ENCODE results near the gene COX4I1.

COX4I1 gene

DNA sequence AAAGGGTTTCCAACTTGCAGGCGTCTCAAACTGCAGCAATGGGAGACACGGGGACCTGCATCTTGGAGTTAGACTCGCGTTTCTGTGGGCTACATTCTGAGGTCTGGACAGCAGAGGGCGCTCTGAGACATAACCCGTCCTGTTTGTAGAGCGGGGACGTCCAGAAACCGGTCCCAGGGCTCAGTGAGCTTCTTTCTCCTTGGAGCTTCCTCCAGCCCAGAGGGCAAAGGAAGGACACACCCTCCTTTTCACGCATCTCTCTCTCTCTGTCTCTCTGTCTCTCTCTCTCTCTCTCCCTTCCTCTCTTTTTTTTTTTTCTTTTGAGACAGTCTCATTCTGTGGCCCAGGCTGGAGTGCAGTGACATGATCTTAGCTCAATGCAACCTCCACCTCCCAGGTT, 19.8 kb downstream of the COX4I1 start:
- intact Hi-C loops (cut with DNase I) = loop anchor here (10.0 kb wide), 1 partner anchor 706 kb away; no protein-coding TSS in a partner anchor
- DNase-seq = peak; percentile 57 to 91 (median 81)

DNA sequence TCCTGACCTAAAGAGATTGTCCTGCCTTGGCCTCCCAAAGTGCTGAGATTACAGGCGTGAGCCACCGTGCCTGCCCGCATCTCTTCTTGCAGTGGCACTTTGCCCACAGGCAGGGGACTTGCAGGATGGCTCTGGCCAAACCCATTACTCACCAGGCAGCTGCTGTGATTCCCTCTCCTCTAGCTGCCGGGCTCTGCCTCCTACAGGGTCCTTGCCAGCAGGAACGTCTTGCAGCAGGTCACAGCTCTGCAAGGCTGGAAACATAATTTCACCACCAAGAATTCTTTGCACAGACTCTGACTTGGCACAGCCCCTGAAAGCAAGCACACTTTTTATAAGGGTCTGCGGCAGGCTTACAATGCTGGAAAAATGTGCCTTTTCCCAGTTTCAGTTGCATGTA, 20.3 kb downstream of the COX4I1 start:
- intact Hi-C loops (cut with DNase I) = loop anchor here (5.0 to 10.0 kb wide), 3 partner anchors 168 to 705 kb away; no protein-coding TSS in a partner anchor
- peak in 4 of 42 donors; percentile 14 to 55 (median 35) for DNase-seq

DNA sequence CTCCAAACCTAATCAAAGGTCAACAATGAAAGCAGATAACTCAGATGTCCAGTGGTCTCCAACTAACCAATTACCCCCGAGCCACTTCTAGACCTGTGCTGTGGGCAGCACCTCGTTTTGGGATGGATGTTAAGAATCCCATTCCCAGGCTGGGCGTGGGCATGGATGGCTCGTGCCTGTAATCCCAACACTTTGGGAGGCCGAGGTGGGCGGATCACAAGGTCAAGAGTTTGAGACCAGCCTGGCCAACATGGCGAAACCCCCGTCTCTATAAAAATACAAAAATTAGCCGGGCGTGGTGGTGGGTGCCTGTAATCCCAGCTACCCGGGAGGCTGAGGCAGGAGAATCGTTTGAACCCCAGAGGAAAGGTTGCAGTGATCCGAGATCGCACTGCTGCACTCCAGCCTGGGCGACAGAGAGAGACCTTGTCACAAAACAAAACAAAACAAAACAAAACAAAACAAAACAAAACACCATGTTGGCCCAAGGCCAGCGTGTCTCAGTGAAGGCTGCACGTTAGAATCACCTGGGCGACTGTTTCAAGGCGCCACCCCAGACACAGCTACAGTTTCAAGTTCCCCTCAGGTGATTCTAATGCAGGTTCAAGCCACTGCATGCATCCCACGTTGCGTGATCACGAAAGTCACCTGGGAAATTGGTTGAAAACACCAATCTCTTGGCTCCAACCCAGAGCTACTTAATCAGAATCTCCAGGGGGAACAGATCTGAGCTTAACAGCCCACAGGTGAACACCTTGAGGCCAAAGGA, 21.3 kb downstream of the COX4I1 start:
- intact Hi-C loops (cut with DNase I) = loop anchor here (5.0 kb wide), 2 partner anchors 167 to 197 kb away; no protein-coding TSS in a partner anchor
- peak in 3 of 42 donors; percentile 12 to 34 (median 17) for DNase-seq

GRCh38 chr16:85821390-85822135, 22.1 kb downstream of the COX4I1 start:
- peak; percentile 69 to 91 (median 83) for DNase-seq
- intact Hi-C loops (cut with DNase I) = loop anchor here (5.0 kb wide), 2 partner anchors 166 to 196 kb away; no protein-coding TSS in a partner anchor

DNA sequence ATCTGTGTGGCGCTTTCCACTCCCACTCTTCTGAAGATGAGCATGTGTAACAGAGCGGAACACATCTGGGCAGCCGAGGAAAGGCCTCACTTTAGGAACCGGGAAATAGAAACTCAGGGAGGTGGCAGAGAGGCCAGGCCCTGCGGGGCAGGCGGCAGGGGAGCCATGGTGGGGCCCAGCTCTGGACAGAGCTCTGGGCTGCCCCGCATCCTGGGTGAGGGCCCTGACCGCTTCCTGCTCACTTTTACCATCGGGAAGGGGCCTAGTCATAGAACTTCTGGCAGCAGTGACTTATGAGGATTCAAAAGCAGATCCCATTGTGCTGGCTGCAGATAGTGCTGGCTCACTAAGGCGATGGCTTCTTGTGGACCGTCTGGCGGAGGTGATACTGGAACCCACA, 22.6 kb downstream of the COX4I1 start:
- DNase-seq = peak in 3 of 42 donors; percentile 8 to 32 (median 25)
- intact Hi-C loops (cut with DNase I) = loop anchor here (5.0 kb wide), 2 partner anchors 165 to 195 kb away; no protein-coding TSS in a partner anchor

GRCh38 chr16:85823328-85823920, 23.9 kb downstream of the COX4I1 start:
- DNase-seq = no peak
- intact Hi-C loops (cut with DNase I) = loop anchor here (5.0 kb wide), 2 partner anchors 164 to 194 kb away; no protein-coding TSS in a partner anchor

DNA sequence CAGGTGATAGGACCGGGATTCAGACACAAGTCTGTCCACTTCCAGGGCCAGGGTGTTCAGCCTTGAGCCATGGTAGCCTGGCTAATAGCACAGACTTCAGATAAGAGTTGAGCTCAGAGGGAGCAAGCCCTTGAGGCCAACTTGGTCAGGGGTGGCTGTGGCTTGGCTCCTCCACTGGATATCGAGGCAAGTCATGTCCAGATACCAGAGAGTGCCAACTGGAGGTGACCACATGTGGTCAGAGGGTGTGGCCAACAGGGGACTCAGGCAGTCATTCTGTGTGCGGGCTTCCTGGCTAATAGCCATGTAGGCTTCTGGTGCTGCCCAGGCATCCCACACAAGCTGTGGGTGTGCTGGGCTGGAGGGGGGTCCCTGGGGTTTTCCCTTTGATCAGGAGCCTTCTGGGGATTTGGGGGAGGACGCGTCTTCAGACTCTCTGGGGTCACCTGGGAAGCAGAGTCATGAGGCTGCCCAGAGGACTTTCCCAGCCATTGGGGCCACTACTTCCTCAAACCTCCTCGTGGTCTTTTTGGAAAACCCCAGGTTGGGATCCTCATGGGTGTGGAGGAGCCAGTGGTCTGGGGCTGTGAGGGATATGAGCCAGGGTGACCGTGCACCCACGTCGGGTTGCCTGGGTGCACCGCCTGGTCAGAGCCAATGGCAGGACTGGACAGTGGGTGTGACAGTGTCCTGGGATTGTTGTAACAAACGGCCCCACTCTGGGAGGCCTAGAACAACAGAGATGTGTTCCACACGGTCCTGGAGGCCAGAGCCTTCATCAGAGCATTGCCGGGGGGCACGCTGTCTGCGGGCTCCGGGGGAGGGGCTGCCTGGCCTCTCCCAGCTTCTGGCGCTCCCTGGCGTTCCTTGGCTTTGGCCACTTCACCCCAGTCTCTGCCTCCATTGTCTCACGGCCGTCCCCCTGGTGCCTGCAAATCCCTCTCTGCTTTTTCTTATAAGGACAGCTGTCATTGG, 25.0 kb downstream of the COX4I1 start:
- peak in 2 of 42 donors; percentile 17 to 23 for DNase-seq
- intact Hi-C loops (cut with DNase I) = loop anchor here (5.0 kb wide), 2 partner anchors 163 to 193 kb away; no protein-coding TSS in a partner anchor

DNA sequence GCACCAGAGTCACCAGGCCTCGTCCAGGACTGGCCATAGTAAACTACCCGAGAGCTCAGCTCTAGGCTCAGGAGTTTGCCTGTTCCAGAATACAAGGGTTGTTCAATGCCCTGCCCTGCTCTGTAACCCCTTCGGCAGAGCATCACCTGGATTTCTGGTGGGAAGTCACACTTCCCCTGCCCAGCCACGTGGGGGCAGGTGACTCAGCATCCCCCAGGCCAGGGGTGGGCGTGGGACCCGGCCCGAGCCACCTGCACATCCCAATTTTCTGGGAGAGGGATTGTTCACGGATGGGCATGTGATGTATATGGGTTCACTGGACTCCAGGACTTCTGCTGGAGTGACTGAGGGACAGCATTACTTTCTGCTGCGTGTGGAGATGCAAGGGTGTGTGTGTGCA, 25.8 kb downstream of the COX4I1 start:
- DNase-seq = peak in 1 of 42 donors; percentile 11
- intact Hi-C loops (cut with DNase I) = no loop called here

- peak in 2 of 42 donors; percentile 23 to 26 for DNase-seq
- intact Hi-C loops (cut with DNase I) = no loop called here
Measured at GRCh38 chr16:85826686-85827247, 27.3 kb downstream of the COX4I1 start.

GRCh38 chr16:85828166-85828565, 28.7 kb downstream of the COX4I1 start:
- intact Hi-C loops (cut with DNase I) = no loop called here

GRCh38 chr16:85829171-85829719, 29.8 kb downstream of the COX4I1 start:
- peak in 1 of 42 donors; percentile 27 for DNase-seq
- intact Hi-C loops (cut with DNase I) = no loop called here

More at GRCh38 chr16:85828166-85828565, 28.7 kb downstream of the COX4I1 start:
- DNase-seq = peak in 2 of 42 donors; percentile 13 to 31

DNA sequence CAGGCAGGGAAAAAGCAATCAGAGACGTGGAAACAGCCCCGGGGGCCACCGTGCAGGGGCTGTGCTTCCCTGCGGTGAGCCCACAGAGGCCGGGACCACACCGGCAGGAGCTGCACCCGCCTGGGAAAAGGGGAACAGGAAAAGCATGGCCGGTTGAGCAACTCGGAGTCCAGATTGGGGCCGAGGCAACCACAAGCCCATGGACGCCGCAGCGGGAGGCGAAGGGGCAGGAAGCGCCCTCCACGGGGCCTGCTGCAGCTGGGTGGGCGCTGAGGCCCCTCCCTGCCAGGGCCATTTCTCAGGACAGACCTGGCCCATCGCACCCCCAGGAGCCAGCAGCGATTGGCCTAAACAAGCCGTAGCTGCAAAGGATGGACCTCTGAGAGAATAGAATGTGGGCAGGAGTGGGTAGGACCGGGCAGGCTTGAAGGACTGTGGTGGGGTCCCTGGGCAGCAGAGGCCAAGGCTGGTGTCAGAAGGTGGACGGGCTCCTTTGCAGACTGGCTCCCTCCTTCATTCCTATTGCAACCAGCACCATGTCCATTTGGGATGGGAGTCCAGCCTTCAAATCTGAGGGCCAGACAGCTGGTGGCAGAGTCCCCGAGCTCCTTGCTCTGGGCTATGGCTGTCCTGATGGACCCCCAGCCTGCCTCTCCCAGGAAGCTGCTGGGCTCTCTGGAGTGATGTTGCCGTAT, 30.4 kb downstream of the COX4I1 start:
- DNase-seq = peak in 38 of 42 donors; percentile 13 to 71 (median 51)
- intact Hi-C loops (cut with DNase I) = no loop called here

DNA sequence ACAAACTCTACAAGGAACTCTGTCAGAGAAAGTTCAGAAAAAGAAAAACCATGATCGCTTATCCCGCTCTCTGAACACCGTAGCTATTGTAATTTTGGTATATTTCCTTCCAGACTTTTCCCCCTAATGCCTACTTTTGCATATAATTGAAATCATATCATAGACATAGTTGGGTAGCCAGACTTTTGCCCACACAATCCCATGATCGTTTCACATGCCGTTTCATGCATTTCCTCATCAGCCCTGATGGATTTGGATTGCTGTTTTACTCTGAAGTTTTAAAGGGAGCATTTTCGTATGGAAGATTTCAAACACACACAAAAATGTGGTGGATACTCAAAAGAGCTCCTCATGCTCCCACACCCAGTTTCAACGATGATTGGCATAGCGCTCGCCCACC, 31.3 kb downstream of the COX4I1 start:
- DNase-seq = peak in 1 of 42 donors; percentile 7
- intact Hi-C loops (cut with DNase I) = no loop called here

DNA sequence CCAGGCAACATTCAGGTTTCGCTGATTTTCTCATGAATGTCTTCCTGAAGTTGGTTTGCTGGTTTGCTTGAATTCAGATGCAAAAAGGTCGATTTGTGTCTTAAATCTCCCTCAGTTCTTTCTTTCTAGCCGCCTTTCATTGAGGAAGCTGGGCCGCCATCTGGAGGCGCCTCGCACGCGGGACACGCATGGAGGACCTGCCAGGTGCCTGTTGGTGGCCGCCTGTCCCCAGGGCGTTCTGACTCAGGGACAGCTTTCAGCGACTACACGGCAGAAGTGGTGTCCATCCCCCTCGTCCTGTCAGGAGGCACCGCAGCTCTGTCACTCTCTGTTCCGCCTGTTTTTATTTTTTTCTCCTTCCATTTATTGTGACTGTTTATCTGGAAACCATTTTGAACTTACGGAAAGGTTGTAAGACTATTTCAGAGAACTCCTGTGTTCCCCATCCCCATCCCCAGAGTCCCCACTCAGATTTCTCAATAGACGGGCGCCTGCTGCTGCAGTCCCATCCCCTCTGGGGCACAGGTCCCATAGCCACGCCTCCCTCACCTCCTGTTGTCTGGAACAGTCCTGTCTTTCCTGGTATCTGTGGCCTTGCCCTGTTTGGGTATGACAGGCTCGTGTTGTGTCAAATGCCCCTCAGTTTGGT, 33.2 kb downstream of the COX4I1 start:
- intact Hi-C loops (cut with DNase I) = no loop called here
- peak in 13 of 42 donors; percentile 16 to 45 (median 34) for DNase-seq

- DNase-seq = peak in 1 of 42 donors; percentile 22
- intact Hi-C loops (cut with DNase I) = no loop called here
Measured at GRCh38 chr16:85833219-85833920, 33.9 kb downstream of the COX4I1 start.

GRCh38 chr16:85834741-85835140, 35.2 kb downstream of the COX4I1 start:
- DNase-seq = peak in 1 of 42 donors; percentile 7

More at GRCh38 chr16:85834741-85835140, 35.2 kb downstream of the COX4I1 start:
- intact Hi-C loops (cut with DNase I) = no loop called here

All from head of caudate nucleus (tissue), 42 donors.